Skeletal muscle tissue (tissue), 4 donors: ENCODE measurements around the gene THSD7A. TPM values are rescaled to one million over a fixed set of nuclear protein-coding genes. Genes with fewer than 3 reads are reported as not detected.

Experiments used
- H3K27ac ChIP-seq: one replicate; pipeline ENCODE4 v1.7.0; 2013; ENCODE audit warnings: mild to moderate bottlenecking, low read depth, low read length, inconsistent platforms
- H3K27me3 ChIP-seq, 3 donors: one replicate each; pipeline ENCODE4 v1.7.0; 2013; ENCODE audit warnings: low read length in 3 of 3; ENCODE audit not compliant: control insufficient read depth in 3 of 3, insufficient read depth in 3 of 3
- H3K36me3 ChIP-seq, 3 donors: one replicate each; pipeline ENCODE4 v1.7.0; 2013; ENCODE audit warnings: low read length in 3 of 3; ENCODE audit not compliant: control insufficient read depth in 3 of 3, insufficient read depth in 3 of 3
- H3K4me1 ChIP-seq, 3 donors: one replicate each; pipeline ENCODE4 v1.7.0; 2013; ENCODE audit warnings: low read length in 3 of 3, mild to moderate bottlenecking in 3 of 3; ENCODE audit not compliant: control insufficient read depth in 3 of 3, insufficient read depth in 3 of 3
- H3K4me3 ChIP-seq, 3 donors: one replicate each; pipeline ENCODE4 v1.7.0; 2013; ENCODE audit warnings: low read length in 3 of 3
- H3K9ac ChIP-seq, 3 donors: one replicate each; pipeline ENCODE4 v1.7.0; 2013; ENCODE audit warnings: low read length in 3 of 3, mild to moderate bottlenecking in 3 of 3, moderate library complexity in 2 of 3, low read depth in 1 of 3
- H3K9me3 ChIP-seq, 3 donors: one replicate each; pipeline ENCODE4 v1.7.0; 2013; ENCODE audit warnings: low read length in 3 of 3; ENCODE audit not compliant: control insufficient read depth in 3 of 3
- total RNA-seq: library from RNA; depleted of rRNA; stranded (reverse); fragments of >200 nt; gene quantifications from one replicate; pipeline ENCODE4 v1.2.3, GENCODE V29; 2014
- donor health status: Osteomylitis.

THSD7A gene
- total RNA-seq, 1 donor from 2014 or later: 4.7 TPM

DNA sequence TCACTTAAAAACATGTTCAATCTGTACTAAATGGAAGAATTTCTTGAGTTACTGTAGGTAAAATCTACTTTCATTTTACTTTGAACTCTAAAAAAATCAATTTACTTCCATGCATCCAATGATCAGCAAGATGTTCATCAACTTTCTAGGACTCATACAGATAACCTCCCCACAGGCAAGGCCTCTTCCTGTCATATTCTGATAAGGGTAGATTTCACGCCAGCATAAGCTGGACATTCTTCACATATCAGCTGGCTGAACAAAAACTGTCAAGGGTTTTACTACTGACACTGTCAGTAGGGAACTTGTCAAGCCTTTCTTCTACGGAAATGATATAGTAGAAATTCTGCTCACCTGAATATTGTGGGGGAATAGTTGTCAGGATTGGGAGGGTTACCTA, 244.9 kb downstream of the THSD7A start:
- Histone ChIP-seq H3K4me1 (no peaks in the 10 kb centered on the region), H3K9ac (no peak overlapping the region), H3K27ac (no peak overlapping the region), H3K9me3 (no peaks in the 10 kb centered on the region), H3K27me3 (no peaks in the 10 kb centered on the region), H3K36me3 (no peaks in the 10 kb centered on the region), H3K4me3 (no peak overlapping the region)

DNA sequence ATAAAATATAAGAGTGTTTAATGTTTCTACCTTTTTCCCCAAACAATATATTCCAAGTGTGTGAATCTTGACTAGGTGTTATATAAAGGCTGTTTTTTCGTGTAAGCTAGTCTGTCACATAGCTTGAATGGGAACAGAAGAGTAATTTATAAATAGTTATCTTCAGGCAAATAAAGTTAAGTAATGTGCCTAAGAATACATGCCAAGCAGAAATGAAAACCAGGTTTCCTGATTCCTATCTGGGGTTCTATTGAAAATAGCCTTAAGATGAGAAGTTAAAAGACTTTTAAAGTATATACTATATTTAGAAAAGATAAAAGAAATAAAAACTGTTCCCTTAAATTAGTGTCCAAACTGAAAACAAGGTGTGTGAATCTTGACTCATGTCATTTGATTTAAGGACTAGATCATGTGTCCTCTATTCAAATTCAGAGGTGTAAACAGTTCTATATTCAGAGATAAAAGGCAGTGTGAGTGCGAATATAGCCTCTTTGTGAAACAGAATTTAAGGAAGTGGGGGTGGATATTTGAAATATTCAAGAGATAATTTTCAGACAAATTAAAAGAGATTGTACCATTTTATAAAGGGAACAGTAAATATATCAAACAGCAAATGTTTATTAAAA, 247.5 kb downstream of the THSD7A start:
- H3K27ac ChIP-seq: no peak overlapping the region
- H3K4me3 ChIP-seq: no peak overlapping the region
- H3K27me3 ChIP-seq: no peaks in the 10 kb centered on the region
- no peak overlapping the region for H3K9ac ChIP-seq
- H3K9me3 ChIP-seq: no peaks in the 10 kb centered on the region
- no peaks in the 10 kb centered on the region for H3K4me1 ChIP-seq
- H3K36me3 ChIP-seq: no peaks in the 10 kb centered on the region

DNA sequence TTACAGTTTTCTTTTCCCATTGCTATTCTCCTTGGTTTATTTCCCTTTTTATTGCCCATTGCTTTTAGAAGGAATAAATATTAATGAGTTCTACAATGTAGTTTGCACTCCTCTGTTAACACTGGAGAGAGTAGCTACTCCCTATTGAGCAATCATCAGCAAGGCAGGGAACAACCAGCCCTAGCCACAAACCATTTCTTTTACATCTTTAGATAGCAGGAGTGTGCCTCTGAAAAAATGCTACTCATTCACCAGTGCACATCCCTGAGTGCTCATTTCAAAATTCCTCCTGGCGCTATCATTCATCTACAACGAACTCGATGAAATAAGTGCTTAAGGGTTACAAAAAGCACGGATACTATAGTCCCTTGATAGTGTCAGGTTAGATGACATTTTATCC, 252.9 kb downstream of the THSD7A start:
- no peaks in the 10 kb centered on the region for H3K36me3 ChIP-seq

DNA sequence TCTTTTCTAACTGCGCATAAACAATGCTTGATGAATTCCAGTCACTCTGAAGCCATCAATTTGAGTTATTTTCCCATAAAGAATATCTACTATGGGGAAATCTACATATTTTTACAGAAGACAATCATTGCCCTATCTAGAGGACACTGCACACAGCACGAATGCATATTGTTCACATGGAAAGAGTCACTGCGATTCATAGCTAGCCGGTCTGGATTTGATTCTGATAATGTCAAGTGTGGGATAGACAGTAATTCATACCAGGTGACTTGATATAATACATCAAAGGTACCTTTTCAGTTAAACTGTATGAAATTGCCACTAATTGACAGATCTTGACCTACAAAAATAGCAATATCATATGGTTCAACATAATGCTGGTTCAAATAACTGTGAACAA, 255.7 kb downstream of the THSD7A start:
- Histone ChIP-seq H3K36me3 (no peaks in the 10 kb centered on the region), H3K9me3 (no peaks in the 10 kb centered on the region), H3K27me3 (no peaks in the 10 kb centered on the region), H3K4me1 (no peaks in the 10 kb centered on the region), H3K27ac (no peak overlapping the region), H3K4me3 (no peak overlapping the region), H3K9ac (no peak overlapping the region)

More for the DNA sequence above, 252.9 kb downstream of the THSD7A start:
- H3K27me3 ChIP-seq: no peaks in the 10 kb centered on the region
- H3K9me3 ChIP-seq: no peaks in the 10 kb centered on the region
- H3K9ac ChIP-seq: no peak overlapping the region
- H3K27ac ChIP-seq: no peak overlapping the region
- no peaks in the 10 kb centered on the region for H3K4me1 ChIP-seq
- no peak overlapping the region for H3K4me3 ChIP-seq

DNA sequence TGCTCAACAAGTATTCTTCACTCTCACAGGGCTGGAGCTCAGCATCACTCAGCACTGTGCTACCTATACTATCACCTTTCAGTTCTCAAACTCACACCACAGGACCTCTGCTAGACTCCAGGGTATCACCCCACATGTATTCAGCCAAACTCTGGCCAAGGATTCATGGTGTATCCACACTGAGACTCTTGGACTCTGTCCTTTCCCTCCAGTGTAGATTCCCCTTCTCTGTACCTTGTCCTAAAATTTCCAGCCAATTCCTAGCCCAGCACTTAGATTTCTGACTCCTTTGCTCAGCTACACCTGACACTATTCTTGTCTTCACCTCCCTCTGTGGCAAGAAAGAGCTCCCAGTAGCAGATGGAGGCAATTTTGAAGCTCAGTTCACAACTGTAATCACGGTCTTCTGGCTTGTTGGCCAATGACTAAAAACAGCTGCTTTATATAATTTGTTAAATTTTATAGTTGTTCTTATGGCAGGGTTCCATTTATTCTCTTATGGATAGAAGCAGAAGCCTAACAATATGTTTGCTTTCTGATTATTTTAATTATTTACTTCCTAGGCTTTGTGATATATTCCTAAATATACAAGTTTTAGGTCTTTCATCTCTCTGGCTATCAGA, 258.8 kb downstream of the THSD7A start:
- Histone ChIP-seq H3K9me3 (no peaks in the 10 kb centered on the region), H3K4me1 (no peaks in the 10 kb centered on the region), H3K4me3 (no peak overlapping the region), H3K36me3 (no peaks in the 10 kb centered on the region), H3K27ac (no peak overlapping the region), H3K9ac (no peak overlapping the region), H3K27me3 (no peaks in the 10 kb centered on the region)

DNA sequence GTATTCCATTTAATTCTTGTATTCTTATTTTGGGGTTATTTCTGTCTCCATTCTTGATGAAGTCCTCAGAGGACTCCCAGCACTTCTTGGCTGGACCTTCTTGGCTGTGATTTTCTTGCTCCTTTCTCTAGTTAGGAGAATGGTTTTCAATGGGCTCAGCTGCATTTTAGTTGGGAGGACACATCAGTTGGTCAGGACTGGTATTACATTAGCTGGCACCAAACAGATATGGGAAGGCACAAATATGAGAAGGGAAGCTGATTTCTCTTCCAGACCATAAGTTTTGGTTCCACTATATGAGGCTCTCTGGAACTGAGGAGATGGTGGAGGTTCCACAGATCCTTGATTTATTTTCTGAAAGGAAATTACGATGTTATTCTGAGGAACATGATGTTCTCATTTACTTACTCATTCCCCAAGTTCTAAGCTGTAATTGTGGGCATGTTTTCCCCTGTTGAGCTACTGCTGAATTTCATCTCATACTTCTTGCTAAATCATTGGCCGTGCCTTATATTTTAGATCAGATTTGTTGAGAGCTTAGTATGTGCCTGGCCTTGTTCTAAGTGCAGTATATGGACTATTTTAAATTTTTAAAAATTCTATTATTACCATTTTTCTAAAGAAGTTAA, 261.0 kb downstream of the THSD7A start:
- no peaks in the 10 kb centered on the region for H3K4me1 ChIP-seq
- no peaks in the 10 kb centered on the region for H3K9me3 ChIP-seq
- H3K36me3 ChIP-seq: no peaks in the 10 kb centered on the region
- no peak overlapping the region for H3K9ac ChIP-seq
- H3K27me3 ChIP-seq: no peaks in the 10 kb centered on the region
- H3K4me3 ChIP-seq: no peak overlapping the region
- H3K27ac ChIP-seq: no peak overlapping the region

DNA sequence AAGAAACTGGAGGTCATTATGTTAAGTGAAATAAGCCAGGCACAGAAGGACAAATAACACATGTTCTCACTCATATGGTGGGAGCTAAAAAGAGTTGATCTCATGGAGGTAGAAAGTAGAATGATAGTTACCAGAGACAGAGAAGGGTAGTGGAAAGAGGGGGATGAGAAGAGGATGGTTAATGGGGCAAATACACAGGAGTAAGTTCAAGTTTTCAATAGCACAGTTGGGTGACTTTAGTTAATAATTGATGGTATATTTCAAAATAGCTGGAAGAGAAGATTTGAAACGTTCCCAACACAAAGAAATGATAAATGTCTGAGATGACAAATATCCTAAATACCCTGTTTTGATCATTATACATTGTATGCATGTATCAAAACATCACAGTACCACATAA, 261.8 kb downstream of the THSD7A start:
- Histone ChIP-seq H3K9me3 (no peaks in the 10 kb centered on the region), H3K4me1 (no peaks in the 10 kb centered on the region)

DNA sequence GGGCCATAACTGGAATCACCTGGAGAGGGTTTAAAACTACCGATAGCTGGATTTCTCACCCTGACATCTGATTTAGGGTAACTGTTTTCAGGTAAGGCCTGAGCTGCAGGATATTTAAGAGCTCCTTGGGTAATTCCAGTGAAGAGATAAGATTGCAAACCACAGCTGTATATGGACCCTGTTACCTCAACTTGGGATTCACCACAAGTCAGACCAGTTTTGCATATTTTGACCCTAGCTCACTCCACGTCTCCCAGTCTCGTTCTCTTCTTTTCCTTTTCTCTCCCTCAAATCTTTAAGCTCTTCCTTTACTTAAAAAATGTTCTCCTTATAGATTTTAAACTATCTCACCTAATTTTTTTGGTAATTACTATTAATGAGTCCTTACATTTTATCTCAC, 264.4 kb downstream of the THSD7A start:
- H3K4me3 ChIP-seq: no peak overlapping the region
- H3K9ac ChIP-seq: no peak overlapping the region
- H3K27ac ChIP-seq: no peak overlapping the region
- no peaks in the 10 kb centered on the region for H3K27me3 ChIP-seq
- H3K4me1 ChIP-seq: no peaks in the 10 kb centered on the region
- H3K9me3 ChIP-seq: no peaks in the 10 kb centered on the region
- no peaks in the 10 kb centered on the region for H3K36me3 ChIP-seq

More for the DNA sequence above, 261.8 kb downstream of the THSD7A start:
- Histone ChIP-seq H3K4me3 (no peak overlapping the region), H3K27ac (no peak overlapping the region), H3K9ac (no peak overlapping the region), H3K27me3 (no peaks in the 10 kb centered on the region), H3K36me3 (no peaks in the 10 kb centered on the region)

DNA sequence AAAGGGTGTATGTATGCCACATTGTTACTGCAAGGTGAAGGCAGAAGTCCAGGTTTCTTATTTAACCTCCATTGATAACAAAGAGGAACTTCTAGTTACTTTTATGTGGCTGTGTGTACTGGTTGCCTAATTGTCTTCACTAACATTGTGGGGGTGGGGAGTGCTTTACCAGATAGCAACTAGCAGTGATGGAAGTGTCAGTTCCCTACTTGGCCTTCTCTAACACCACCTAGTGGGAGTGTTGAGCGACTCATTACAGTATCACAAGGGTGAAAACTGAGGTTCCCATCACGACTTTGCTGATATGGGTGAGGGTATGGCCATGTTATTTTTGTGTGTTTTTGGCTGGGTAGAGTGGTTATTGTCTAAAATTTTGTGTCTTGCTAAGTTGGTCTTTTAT, 274.4 kb downstream of the THSD7A start:
- H3K4me1 ChIP-seq: no peaks in the 10 kb centered on the region
- H3K9me3 ChIP-seq: no peaks in the 10 kb centered on the region
- H3K27me3 ChIP-seq: no peaks in the 10 kb centered on the region
- H3K27ac ChIP-seq: no peak overlapping the region
- H3K4me3 ChIP-seq: no peak overlapping the region
- no peak overlapping the region for H3K9ac ChIP-seq
- no peaks in the 10 kb centered on the region for H3K36me3 ChIP-seq

DNA sequence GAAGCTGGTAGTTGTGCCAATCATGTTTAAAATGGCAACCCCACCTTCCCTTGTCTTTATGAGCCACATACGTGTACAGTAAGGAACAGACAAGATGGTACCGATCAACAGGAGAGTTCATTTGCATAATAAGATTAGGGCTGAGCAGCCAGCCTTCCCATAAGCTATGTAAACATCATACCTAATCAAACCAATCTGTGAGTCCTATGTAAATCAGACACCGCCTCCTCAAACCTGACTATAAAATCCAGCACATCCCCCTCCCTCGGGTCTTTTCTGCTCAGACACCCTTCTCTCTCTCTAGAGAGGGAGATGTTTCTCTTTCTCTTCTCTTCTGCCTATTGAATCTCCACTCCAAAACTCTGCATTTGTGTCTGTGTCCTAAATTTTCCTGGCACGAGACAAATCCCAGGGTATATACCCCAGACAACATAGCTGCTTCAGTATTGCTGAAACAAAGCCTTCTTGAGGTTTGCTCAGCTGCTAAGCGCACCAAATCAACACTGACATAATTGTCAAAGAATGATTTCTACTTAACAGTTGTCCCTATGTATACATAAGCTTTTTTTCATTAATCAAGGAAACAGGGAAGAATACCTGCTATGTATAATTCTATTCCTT, 279.2 kb downstream of the THSD7A start:
- H3K27ac ChIP-seq: no peak overlapping the region
- no peak overlapping the region for H3K9ac ChIP-seq
- no peaks in the 10 kb centered on the region for H3K4me1 ChIP-seq
- no peaks in the 10 kb centered on the region for H3K27me3 ChIP-seq
- H3K36me3 ChIP-seq: no peaks in the 10 kb centered on the region
- no peaks in the 10 kb centered on the region for H3K9me3 ChIP-seq
- no peak overlapping the region for H3K4me3 ChIP-seq
